Astrocyte (in vitro differentiated cells and primary cell): ENCODE data around the gene LGI2. TPM values are rescaled to one million over a fixed set of nuclear protein-coding genes. Genes with fewer than 3 reads are reported as not detected.

Source experiments
- DNase-seq: peaks from one replicate; pipeline ENCODE4 v3.0.0-alpha.2; 2010; ENCODE audit warnings: low read depth
- FAIRE-seq: peaks from 2 replicates; lab custom pipeline; 2011; peaks lifted over from hg19 to GRCh38; lab: Jason Lieb, UNC
- H2AFZ ChIP-seq: 2 replicates; pipeline ENCODE4 v1.6.0; 2012; ENCODE audit warnings: low read depth, low read length, inconsistent platforms
- H3K27ac ChIP-seq: 2 replicates; pipeline ENCODE4 v1.5.1; 2011; ENCODE audit warnings: low read depth, low read length, inconsistent platforms
- H3K27me3 ChIP-seq: 2 replicates; pipeline ENCODE4 v1.6.0; 2011; ENCODE audit warnings: low read length, inconsistent platforms; ENCODE audit not compliant: insufficient read depth
- H3K36me3 ChIP-seq: 2 replicates; pipeline ENCODE4 v1.5.1; 2011; ENCODE audit warnings: low read length, inconsistent platforms; ENCODE audit not compliant: insufficient read depth
- H3K4me1 ChIP-seq: 2 replicates; pipeline ENCODE4 v1.5.1; 2011; ENCODE audit warnings: low read length, inconsistent platforms; ENCODE audit not compliant: insufficient read depth
- H3K4me2 ChIP-seq: 2 replicates; pipeline ENCODE4 v1.6.0; 2012; ENCODE audit warnings: low read length, inconsistent platforms
- H3K4me3 ChIP-seq: 2 replicates; pipeline ENCODE4 v1.5.1; 2011; ENCODE audit warnings: low read depth, mild to moderate bottlenecking, low read length, inconsistent platforms; ENCODE audit not compliant: insufficient read depth
- H3K79me2 ChIP-seq: 2 replicates; pipeline ENCODE4 v1.6.0; 2012; ENCODE audit warnings: mild to moderate bottlenecking, low read length, inconsistent platforms; ENCODE audit not compliant: insufficient read depth
- H3K9ac ChIP-seq: 2 replicates; pipeline ENCODE4 v1.6.0; 2012; ENCODE audit warnings: mild to moderate bottlenecking, low read length, inconsistent platforms
- H3K9me3 ChIP-seq: 2 replicates; pipeline ENCODE4 v1.5.1; 2012; ENCODE audit warnings: low read depth, mild to moderate bottlenecking, low read length, inconsistent platforms; ENCODE audit not compliant: insufficient read depth
- H4K20me1 ChIP-seq: 2 replicates; pipeline ENCODE4 v1.6.0; 2012; ENCODE audit warnings: low read length, inconsistent platforms; ENCODE audit not compliant: insufficient read depth
- H3K27ac Mint-ChIP-seq: one replicate; pipeline ENCODE4 v1.8.0; 2021; ENCODE audit warnings: mild to moderate bottlenecking, mixed read lengths; ENCODE audit not compliant: unreplicated experiment
- H3K27me3 Mint-ChIP-seq: one replicate; pipeline ENCODE4 v1.8.0; 2021; ENCODE audit warnings: low read depth, mixed read lengths; ENCODE audit not compliant: unreplicated experiment
- H3K36me3 Mint-ChIP-seq: one replicate; pipeline ENCODE4 v1.8.0; 2021; ENCODE audit warnings: low read depth, mixed read lengths; ENCODE audit not compliant: unreplicated experiment
- H3K4me1 Mint-ChIP-seq: one replicate; pipeline ENCODE4 v1.8.0; 2021; ENCODE audit warnings: low read depth, mixed read lengths; ENCODE audit not compliant: unreplicated experiment
- H3K4me3 Mint-ChIP-seq: one replicate; pipeline ENCODE4 v1.8.0; 2021; ENCODE audit warnings: mild to moderate bottlenecking, moderate library complexity, mixed read lengths; ENCODE audit not compliant: unreplicated experiment
- H3K9me3 Mint-ChIP-seq: one replicate; pipeline ENCODE4 v1.8.0; 2021; ENCODE audit warnings: mild to moderate bottlenecking, mixed read lengths; ENCODE audit not compliant: unreplicated experiment
- CTCF ChIP-seq: IDR thresholded peaks from 2 replicates; pipeline ENCODE4 v1.5.1; 2011; ENCODE audit warnings: low read depth, mild to moderate bottlenecking, inconsistent platforms, low read length, moderate library complexity; ENCODE audit not compliant: insufficient read depth
- EZH2 ChIP-seq: IDR thresholded peaks from 2 replicates; pipeline ENCODE4 v1.6.1; 2012; ENCODE audit warnings: mild to moderate bottlenecking, low read length, inconsistent platforms; ENCODE audit not compliant: insufficient read depth
- total RNA-seq: library from RNA; stranded (reverse); gene quantifications from 2 replicates; pipeline ENCODE4 v1.2.1, GENCODE V29; 2021

LGI2 gene
- total RNA-seq, 1 donor from 2014 or later: 0.27 TPM

DNA sequence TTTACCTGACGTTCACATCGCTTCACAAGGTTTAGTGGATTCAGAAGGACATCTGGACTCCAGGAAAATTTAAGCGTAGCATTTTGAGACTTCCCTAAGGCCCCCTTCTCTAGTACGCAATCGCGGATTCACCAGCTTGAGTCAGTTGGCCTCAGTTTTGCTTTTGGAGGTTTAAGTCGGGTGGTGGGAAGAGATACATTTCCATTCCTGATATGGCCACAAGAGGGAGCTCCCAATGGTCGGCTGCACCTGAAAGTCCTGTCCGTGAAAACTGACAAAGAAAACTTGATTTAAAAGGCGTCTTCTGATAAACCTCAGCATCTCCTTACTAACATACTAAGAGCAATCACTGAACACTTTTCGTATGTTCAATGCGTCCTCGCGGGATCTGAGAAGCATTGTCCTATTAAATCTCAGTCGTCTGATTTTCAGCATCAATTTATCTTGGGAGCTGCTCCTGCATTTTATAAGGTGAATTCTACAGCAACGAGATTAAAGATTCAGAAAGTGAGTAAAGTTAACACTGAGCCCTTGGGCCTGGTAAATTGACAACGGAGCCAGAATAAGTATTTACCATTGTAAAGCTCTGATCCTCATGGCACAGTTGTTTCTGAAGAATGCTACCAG lies 50.6 kb downstream of the LGI2 start:
- FAIRE-seq: peak; percentile 59
- H3K27ac Mint-ChIP-seq: no peak overlapping the region

GRCh38 chr4:24979554-24979953 lies 51.2 kb downstream of the LGI2 start:
- H3K4me3 Mint-ChIP-seq: no peak overlapping the region
- H2AFZ ChIP-seq: no peak overlapping the region
- peaks cover 7% of the 10 kb centered on the region for H3K27me3 ChIP-seq

More for the DNA sequence above, 50.6 kb downstream of the LGI2 start:
- no peaks in the 10 kb centered on the region for H3K9me3 ChIP-seq
- peak; percentile 34 for DNase-seq
- H3K27me3 ChIP-seq: peaks cover 6% of the 10 kb centered on the region
- Mint-ChIP-seq H3K4me3 (no peak overlapping the region), H3K4me1 (no peaks in the 10 kb centered on the region), H3K9me3 (no peaks in the 10 kb centered on the region), H3K36me3 (no peaks in the 10 kb centered on the region), H3K27me3 (peaks cover 31% of the 10 kb centered on the region)
- TF ChIP-seq CTCF (peak; percentile 74), EZH2 (no peak)
- H3K4me2 ChIP-seq: peak overlapping the region; percentile 31
- H3K4me1 ChIP-seq: no peaks in the 10 kb centered on the region
- no peak overlapping the region for H3K9ac ChIP-seq
- no peaks in the 10 kb centered on the region for H3K79me2 ChIP-seq
- H2AFZ ChIP-seq: no peak overlapping the region
- no peak overlapping the region for H3K27ac ChIP-seq
- no peaks in the 10 kb centered on the region for H4K20me1 ChIP-seq
- no peaks in the 10 kb centered on the region for H3K36me3 ChIP-seq
- no peak overlapping the region for H3K4me3 ChIP-seq

More at GRCh38 chr4:24979554-24979953, 51.2 kb downstream of the LGI2 start:
- H3K9ac ChIP-seq: no peak overlapping the region
- Mint-ChIP-seq H3K27ac (no peak overlapping the region), H3K9me3 (no peaks in the 10 kb centered on the region), H3K27me3 (peaks cover 32% of the 10 kb centered on the region), H3K4me1 (no peaks in the 10 kb centered on the region), H3K36me3 (no peaks in the 10 kb centered on the region)
- H3K4me2 ChIP-seq: no peak overlapping the region
- H3K79me2 ChIP-seq: no peaks in the 10 kb centered on the region
- H4K20me1 ChIP-seq: no peaks in the 10 kb centered on the region
- no peak for DNase-seq
- no peaks in the 10 kb centered on the region for H3K9me3 ChIP-seq
- no peak overlapping the region for H3K27ac ChIP-seq
- FAIRE-seq: no peak
- no peak for TF ChIP-seq CTCF
- TF ChIP-seq EZH2: no peak
- H3K4me1 ChIP-seq: no peaks in the 10 kb centered on the region
- H3K4me3 ChIP-seq: no peak overlapping the region
- no peaks in the 10 kb centered on the region for H3K36me3 ChIP-seq
